HG03521 (cell line): Measurements from ENCODE around the gene C1orf115.
"Not testable (repeated sequence)": the region's sequence is repeated elsewhere in the genome, so short reads cannot be mapped to it uniquely, and the experiment has no call there.

ENCODE experiments used
- ATAC-seq: cut with Tn5 transposase; IDR thresholded peaks from one replicate; pipeline ENCODE4 v1.9.1; 2021; ENCODE audit warnings: mild to moderate bottlenecking, moderate library complexity; ENCODE audit not compliant: unreplicated experiment

C1orf115 gene, protein sequence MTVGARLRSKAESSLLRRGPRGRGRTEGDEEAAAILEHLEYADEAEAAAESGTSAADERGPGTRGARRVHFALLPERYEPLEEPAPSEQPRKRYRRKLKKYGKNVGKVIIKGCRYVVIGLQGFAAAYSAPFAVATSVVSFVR

DNA sequence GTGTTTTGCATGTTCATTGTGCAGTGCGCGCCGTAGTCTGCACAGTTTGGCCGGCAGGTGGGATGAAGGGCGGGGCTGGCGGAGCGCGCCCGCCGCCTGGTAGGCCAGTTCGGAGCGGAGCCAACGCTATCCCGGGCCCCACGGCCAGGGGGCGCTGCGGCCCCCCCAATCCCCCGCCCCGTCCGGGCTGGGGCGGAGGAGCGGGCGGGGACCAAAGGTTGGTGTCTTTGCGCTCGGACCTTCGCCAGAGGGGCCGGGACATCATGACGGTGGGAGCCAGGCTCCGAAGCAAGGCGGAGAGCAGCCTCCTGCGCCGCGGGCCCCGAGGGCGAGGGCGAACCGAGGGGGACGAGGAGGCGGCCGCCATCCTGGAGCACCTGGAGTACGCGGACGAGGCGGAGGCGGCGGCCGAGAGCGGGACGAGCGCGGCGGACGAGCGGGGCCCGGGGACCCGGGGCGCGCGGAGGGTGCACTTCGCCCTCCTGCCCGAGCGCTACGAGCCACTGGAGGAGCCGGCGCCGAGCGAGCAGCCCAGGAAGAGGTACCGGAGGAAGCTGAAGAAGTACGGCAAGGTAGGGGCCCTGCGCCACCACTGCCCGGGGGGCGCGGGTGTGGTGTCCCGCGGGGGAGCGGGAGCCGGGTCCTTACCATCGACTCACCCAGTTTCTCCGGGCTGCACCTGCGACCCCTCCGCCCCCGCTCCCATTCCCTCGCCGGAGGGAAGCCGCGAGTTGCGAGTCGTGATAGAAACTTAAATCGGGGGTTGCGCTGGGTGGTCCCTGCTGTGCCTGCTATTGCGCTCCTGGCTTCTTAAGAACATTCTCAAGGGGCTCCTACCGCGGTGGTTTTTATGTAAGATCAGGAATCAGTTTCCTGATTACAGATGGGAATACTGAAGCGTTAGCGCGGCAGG, at the start of gene C1orf115:
Gene C1orf115 (plus strand): TSS at position 224 of the 913 bp plus-strand sequence. CDS start 40 bp downstream, at position 264.
- peak; percentile 94 for ATAC-seq

DNA sequence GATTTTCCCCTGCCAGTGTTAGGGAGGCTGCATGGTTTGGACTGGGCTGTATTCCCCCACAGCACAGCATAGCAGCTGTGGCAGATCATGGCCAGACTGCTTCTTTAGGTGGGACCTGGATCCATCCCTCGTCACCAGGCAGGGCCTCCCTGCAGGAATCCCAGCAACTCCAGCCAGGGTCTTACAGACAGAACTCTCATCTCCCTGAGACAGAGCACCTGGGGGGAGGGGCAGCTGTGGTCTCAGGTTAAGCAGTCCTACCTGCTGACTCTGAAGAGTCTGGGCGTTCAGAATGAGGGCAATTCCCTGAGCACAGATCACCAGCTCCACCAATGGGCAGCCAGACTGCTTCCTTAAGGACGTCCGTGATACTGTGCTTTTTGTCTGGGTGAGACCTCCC, 47.9 kb upstream of the C1orf115 start:
- ATAC-seq, result no peak

GRCh38 chr1:220652995-220653394, 37.2 kb upstream of the C1orf115 start:
- no peak for ATAC-seq

- peak; percentile 91 for ATAC-seq
Observed at GRCh38 chr1:220655509-220655908, 34.7 kb upstream of the C1orf115 start.

DNA sequence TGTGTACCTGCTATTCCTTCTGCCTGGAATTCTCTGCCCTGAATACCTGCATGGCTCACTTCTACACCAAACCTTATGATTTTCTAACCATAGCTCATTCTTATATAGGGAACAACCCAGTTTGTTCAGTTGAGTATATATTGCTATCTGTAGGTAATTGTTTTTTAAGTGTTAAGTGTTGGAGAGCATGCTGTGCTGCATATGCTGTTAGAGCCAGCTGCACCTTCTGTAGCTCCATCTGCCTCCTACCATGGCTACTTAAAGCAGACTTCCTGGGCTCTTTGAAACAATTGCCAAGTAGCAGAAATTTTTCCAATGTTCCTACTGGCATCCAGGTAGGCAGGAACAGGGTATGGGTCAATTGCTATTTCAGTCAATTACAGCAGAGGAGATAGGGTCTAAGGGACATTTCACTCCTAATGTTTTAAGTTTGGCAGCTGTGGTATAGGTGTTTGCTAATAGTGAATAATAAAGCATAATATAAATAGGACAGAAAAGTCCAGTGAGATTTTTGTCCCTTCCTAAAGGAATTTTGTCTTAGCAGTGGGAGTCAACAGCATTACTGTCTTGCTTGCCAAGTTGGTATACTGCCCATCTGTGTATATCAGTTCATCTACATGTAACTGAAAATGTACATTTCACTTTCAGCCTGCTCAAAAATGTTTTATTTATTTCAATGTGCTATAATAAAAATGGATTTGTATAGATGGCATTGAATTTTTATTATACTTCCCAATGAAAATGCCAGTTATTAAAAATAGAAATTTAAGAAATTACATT, 34.0 kb upstream of the C1orf115 start:
- ATAC-seq, result peak; percentile 17

GRCh38 chr1:220666349-220666748, 23.8 kb upstream of the C1orf115 start:
- ATAC-seq, result no peak

- ATAC-seq, result no peak
Observed at GRCh38 chr1:220669005-220669404, 21.2 kb upstream of the C1orf115 start.

DNA sequence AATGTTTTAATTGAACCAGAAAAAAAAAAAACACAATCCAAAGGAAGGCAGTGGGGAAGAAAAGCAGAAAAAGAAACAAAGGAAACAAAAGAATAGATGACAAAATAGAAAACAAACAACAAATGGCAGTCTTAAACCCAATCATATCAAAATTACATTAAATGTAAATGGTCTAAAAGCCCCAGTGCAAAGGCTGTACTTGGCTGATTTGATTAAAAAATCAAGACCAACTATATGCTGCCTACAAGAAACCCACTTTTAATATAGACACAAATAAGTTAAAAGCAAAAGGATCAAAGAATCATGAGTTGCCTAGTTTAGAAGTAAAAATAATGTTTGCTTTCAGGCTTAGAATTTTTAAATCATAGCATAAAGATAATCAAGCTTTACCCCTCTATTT, 19.8 kb upstream of the C1orf115 start:
- no peak for ATAC-seq

DNA sequence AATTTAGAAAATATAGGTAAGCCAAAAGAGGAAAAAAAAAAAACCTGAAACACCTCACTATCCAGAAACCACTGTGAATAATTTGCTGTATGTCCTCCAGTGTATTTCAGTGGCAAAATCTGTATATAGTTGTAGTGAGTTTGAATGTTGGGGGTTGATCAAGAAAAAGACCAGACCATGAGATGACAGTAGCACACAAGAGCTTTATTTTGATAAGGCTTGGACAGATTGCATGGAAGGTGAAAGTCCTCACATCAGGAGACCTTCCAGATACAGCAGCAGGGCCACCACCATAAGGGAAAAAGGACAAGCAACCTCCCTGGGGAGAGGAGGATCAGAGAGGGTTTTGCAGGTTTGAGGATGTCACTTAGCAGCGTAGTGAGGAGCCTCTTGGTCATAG, 16.2 kb upstream of the C1orf115 start:
- no peak for ATAC-seq

GRCh38 chr1:220677251-220677650, 12.9 kb upstream of the C1orf115 start:
- no peak for ATAC-seq

DNA sequence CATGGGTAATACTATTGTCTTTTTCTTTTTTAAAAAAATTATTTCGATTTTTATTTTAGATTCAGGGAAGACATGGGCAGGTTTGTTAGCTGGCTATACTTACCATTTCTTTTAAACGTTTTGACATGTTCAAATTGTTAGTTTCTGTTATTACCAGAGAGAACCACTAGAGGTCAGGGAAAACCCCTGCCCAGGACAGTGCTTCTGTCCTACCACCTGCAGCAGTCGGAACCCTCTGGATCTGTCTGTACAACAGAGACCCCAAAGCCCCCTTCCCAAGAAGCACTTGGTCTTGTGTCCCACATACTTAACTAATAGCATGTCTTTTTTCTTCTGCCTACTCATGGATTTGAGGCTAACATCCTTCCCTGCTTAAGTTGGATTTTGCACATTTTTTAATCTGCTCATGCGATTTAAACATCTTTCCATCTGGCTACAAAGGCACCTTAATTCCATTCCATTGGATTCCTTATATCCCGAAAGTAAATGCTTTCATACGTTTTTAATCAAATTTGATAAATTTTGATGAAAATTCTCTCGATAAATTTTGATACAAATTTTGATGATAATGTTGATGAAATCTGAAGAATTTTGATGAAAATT, 10.0 kb upstream of the C1orf115 start:
- peak; percentile 96 for ATAC-seq

- no peak for ATAC-seq
Observed at GRCh38 chr1:220681220-220681880, 8.8 kb upstream of the C1orf115 start.

- ATAC-seq, result no peak
Observed at GRCh38 chr1:220682901-220683576, 7.1 kb upstream of the C1orf115 start.

GRCh38 chr1:220683716-220684115, 6.4 kb upstream of the C1orf115 start:
- ATAC-seq, result not testable (repeated sequence)

- no peak for ATAC-seq
Observed at GRCh38 chr1:220684890-220685289, 5.3 kb upstream of the C1orf115 start.

GRCh38 chr1:220685879-220686278, 4.3 kb upstream of the C1orf115 start:
- no peak for ATAC-seq

DNA sequence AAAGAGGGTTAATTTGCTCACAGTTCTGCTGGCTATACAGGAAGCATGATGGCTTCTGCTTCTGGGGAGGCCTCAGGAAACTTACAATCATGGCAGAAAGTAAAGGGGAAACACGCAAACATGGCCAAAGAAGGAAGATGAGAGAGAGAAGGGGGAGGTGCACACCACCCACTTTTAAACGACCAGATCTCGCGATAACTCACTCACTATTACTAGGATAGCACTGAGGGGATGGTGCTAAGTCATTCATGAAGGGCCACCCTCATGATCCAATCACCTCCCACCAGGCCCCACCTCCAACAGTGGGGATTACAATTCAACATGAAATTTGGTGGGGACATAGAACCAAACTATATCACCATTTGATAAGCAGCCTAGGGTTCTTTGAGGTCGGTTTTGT, 2.4 kb upstream of the C1orf115 start:
- no peak for ATAC-seq

GRCh38 chr1:220689666-220690065, 497 bp upstream of the C1orf115 start:
- ATAC-seq, result no peak

DNA sequence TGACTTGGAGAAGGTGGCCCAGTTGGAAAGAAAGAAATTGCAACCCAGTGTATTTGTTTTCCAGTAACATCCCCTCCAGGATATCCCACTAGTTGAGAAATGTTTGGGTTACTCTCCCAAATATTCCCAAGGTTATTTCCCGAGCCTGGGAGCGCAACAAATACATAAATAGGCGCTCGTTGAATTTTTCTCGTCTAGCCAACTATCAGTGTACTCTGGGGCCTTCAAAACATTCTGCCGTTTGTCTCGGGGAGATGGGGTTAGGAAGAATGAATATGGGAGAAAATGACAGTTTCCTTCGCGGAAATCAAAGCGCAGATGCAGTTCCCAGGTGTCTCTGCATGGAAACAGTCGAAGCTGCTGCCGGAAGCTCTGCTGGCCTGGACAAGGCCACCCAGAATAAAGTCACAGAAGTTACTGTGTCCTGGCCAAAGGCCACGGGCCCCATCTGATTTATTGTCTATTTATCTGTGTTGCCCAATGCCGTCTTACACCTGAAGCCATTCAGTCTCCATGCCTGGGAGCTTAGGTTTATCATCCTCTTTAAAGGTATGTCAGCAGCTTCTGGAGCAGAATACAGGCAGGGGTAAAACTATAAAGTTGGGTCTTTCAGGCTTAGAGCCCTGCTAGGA, 1.0 kb downstream of the C1orf115 start:
- no peak for ATAC-seq
